ENCODE data around the gene USP36.

The USP36 gene

GRCh38 chr17:78797691-78798585 is 42.7 kb downstream of the USP36 start:
- no peaks in the 10 kb centered on the region for H3K9me3 ChIP-seq (ENCODE audit: insufficient read depth, low read length)
- no peaks in the 10 kb centered on the region for H3K9me2 ChIP-seq (replicated peaks; ENCODE audit: insufficient read depth, low read length)
- no peaks in the 10 kb centered on the region for H3K36me3 ChIP-seq (ENCODE audit: low read length)
- no peaks in the 10 kb centered on the region for H4K20me1 ChIP-seq (ENCODE audit: low read depth, low read length)
- no peak for TF ChIP-seq CTCF (IDR thresholded peaks at IDR 0.05; ENCODE audit: insufficient read depth, low read length, poor library complexity, severe bottlenecking)
- TF ChIP-seq EZH2phosphoT487 (conservative IDR thresholded peaks at IDR 0.05; ENCODE audit: low read length) = no peak
- H2AFZ ChIP-seq (ENCODE audit: low read depth, low read length, severe bottlenecking) = no peak overlapping the region
- no peak overlapping the region for H3K27ac ChIP-seq (ENCODE audit: low read depth, low read length)
- H3K79me2 ChIP-seq (ENCODE audit: insufficient read depth, low read length) = no peaks in the 10 kb centered on the region
- no peaks in the 10 kb centered on the region for H3K27me3 ChIP-seq (ENCODE audit: low read length)
- no peak overlapping the region for H3K4me2 ChIP-seq (ENCODE audit: low read depth, low read length, poor library complexity, severe bottlenecking)
- no peak overlapping the region for H3K4me3 ChIP-seq (ENCODE audit: insufficient read depth, low read length, poor library complexity, severe bottlenecking)
- no peaks in the 10 kb centered on the region for H3F3A ChIP-seq (ENCODE audit: insufficient read depth)
- H3K9ac ChIP-seq (ENCODE audit: low read length) = no peak overlapping the region

GRCh38 chr17:78797213-78797612 is 43.4 kb downstream of the USP36 start:
- Histone ChIP-seq H3K4me2 (ENCODE audit: low read depth, low read length, poor library complexity, severe bottlenecking) (no peak overlapping the region), H3K9ac (ENCODE audit: low read length) (no peak overlapping the region), H2AFZ (ENCODE audit: low read depth, low read length, severe bottlenecking) (no peak overlapping the region), H3K9me3 (ENCODE audit: insufficient read depth, low read length) (no peaks in the 10 kb centered on the region), H3F3A (ENCODE audit: insufficient read depth) (no peaks in the 10 kb centered on the region), H3K36me3 (ENCODE audit: low read length) (no peaks in the 10 kb centered on the region), H3K4me3 (ENCODE audit: insufficient read depth, low read length, poor library complexity, severe bottlenecking) (no peak overlapping the region), H3K79me2 (ENCODE audit: insufficient read depth, low read length) (no peaks in the 10 kb centered on the region), H3K27ac (ENCODE audit: low read depth, low read length) (no peak overlapping the region), H3K9me2 (replicated peaks; ENCODE audit: insufficient read depth, low read length) (no peaks in the 10 kb centered on the region), H4K20me1 (ENCODE audit: low read depth, low read length) (no peaks in the 10 kb centered on the region), H3K27me3 (ENCODE audit: low read length) (no peaks in the 10 kb centered on the region)
- TF ChIP-seq EZH2phosphoT487 (conservative IDR thresholded peaks at IDR 0.05; ENCODE audit: low read length) = no peak
- TF ChIP-seq CTCF (IDR thresholded peaks at IDR 0.05; ENCODE audit: insufficient read depth, low read length, poor library complexity, severe bottlenecking) = no peak

GRCh38 chr17:78796517-78796900 is 44.1 kb downstream of the USP36 start:
- Histone ChIP-seq H2AFZ (ENCODE audit: low read depth, low read length, severe bottlenecking) (no peak overlapping the region), H3K9me2 (replicated peaks; ENCODE audit: insufficient read depth, low read length) (no peaks in the 10 kb centered on the region), H3K9me3 (ENCODE audit: insufficient read depth, low read length) (no peaks in the 10 kb centered on the region), H3K4me3 (ENCODE audit: insufficient read depth, low read length, poor library complexity, severe bottlenecking) (no peak overlapping the region), H3K9ac (ENCODE audit: low read length) (no peak overlapping the region), H4K20me1 (ENCODE audit: low read depth, low read length) (no peaks in the 10 kb centered on the region), H3K79me2 (ENCODE audit: insufficient read depth, low read length) (no peaks in the 10 kb centered on the region), H3K27me3 (ENCODE audit: low read length) (no peaks in the 10 kb centered on the region), H3K27ac (ENCODE audit: low read depth, low read length) (no peak overlapping the region), H3F3A (ENCODE audit: insufficient read depth) (no peaks in the 10 kb centered on the region), H3K36me3 (ENCODE audit: low read length) (no peaks in the 10 kb centered on the region), H3K4me2 (ENCODE audit: low read depth, low read length, poor library complexity, severe bottlenecking) (no peak overlapping the region)
- TF ChIP-seq CTCF (IDR thresholded peaks at IDR 0.05; ENCODE audit: insufficient read depth, low read length, poor library complexity, severe bottlenecking) = no peak

All from SU-DHL-6 (cell line).